CD8-positive, alpha-beta memory T cell (primary cell): ENCODE measurements around the gene SLCO3A1. TPM values are rescaled to one million over a fixed set of nuclear protein-coding genes. Genes with fewer than 3 reads are reported as not detected.
A peak's percentile ranks its signal among the peaks of the same experiment; 100 is the strongest.

Source experiments
- CTCF ChIA-PET: fragments of 350-600 bp; sonication (Branson Sonifier 250); formaldehyde crosslinking; loops from one replicate; lab custom pipeline; 2021; ENCODE audit warnings: antibody characterized with exemption; lab: Charles Lee
- POLR2A ChIA-PET: fragments of 350-600 bp; sonication (Branson Sonifier 250); formaldehyde crosslinking; loops from one replicate; lab custom pipeline; 2021; ENCODE audit warnings: antibody characterized with exemption; lab: Charles Lee
- DNase-seq, 5 donors: peaks; one replicate each; pipeline versions ENCODE4 v3.0.0 to v3.0.0-alpha.2; 2020 to 2022; ENCODE audit warnings: mixed read lengths in 1 of 5
- H3K27ac ChIP-seq: one replicate; pipeline ENCODE4 v1.7.0; 2013; ENCODE audit warnings: low read depth, mild to moderate bottlenecking, low read length, moderate library complexity
- H3K27me3 ChIP-seq: 2 replicates; pipeline ENCODE4 v1.7.0; 2013; ENCODE audit warnings: low read length, mild to moderate bottlenecking; ENCODE audit not compliant: insufficient read depth, poor library complexity, severe bottlenecking
- H3K36me3 ChIP-seq: 2 replicates; pipeline ENCODE4 v1.7.0; 2013; ENCODE audit warnings: mild to moderate bottlenecking, low read length, moderate library complexity; ENCODE audit not compliant: insufficient read depth
- H3K4me1 ChIP-seq: 2 replicates; pipeline ENCODE4 v1.7.0; 2013; ENCODE audit warnings: mild to moderate bottlenecking, low read length, moderate library complexity; ENCODE audit not compliant: insufficient read depth
- H3K4me3 ChIP-seq: 2 replicates; pipeline ENCODE4 v1.7.0; 2013; ENCODE audit warnings: mild to moderate bottlenecking, low read length
- H3K9me3 ChIP-seq: 2 replicates; pipeline ENCODE4 v1.7.0; 2013; ENCODE audit warnings: mild to moderate bottlenecking, low read length
- H3K27ac Mint-ChIP-seq, 8 donors: one replicate each; pipeline ENCODE4 v1.8.0; 2020 to 2021; ENCODE audit warnings: mixed read lengths in 8 of 8, mild to moderate bottlenecking in 6 of 8, inconsistent platforms in 3 of 8, moderate library complexity in 3 of 8
- H3K27me3 Mint-ChIP-seq, 2 donors: one replicate each; pipeline ENCODE4 v1.8.0; 2020 to 2021; ENCODE audit warnings: mixed read lengths in 2 of 2, mild to moderate bottlenecking in 1 of 2, moderate library complexity in 1 of 2
- H3K36me3 Mint-ChIP-seq, 3 donors: one replicate each; pipeline ENCODE4 v1.8.0; 2020 to 2021; ENCODE audit warnings: mixed read lengths in 3 of 3, inconsistent platforms in 1 of 3, mild to moderate bottlenecking in 1 of 3
- H3K4me1 Mint-ChIP-seq, 3 donors: one replicate each; pipeline ENCODE4 v1.8.0; 2020 to 2021; ENCODE audit warnings: mixed read lengths in 3 of 3, inconsistent platforms in 1 of 3, mild to moderate bottlenecking in 1 of 3
- H3K4me3 Mint-ChIP-seq, 7 donors: one replicate each; pipeline ENCODE4 v1.8.0; 2020 to 2021; ENCODE audit warnings: mixed read lengths in 7 of 7, mild to moderate bottlenecking in 6 of 7, moderate library complexity in 4 of 7, inconsistent platforms in 2 of 7
- H3K9me3 Mint-ChIP-seq, 5 donors: one replicate each; pipeline ENCODE4 v1.8.0; 2020 to 2022; ENCODE audit warnings: mixed read lengths in 5 of 5, mild to moderate bottlenecking in 3 of 5, moderate library complexity in 2 of 5, inconsistent platforms in 1 of 5
- polyA plus RNA-seq: library from polyadenylated mRNA; unstranded; fragments of 300-500 nt; fragmentation: Illumina TruSeq; gene quantifications from one replicate; pipeline ENCODE4 v1.2.3, GENCODE V29; 2021
- total RNA-seq, 2 experiments: library from RNA; stranded (reverse); gene quantifications; one replicate each; pipeline ENCODE4 v1.2.3, GENCODE V29; 2021

The SLCO3A1 gene
- total and polyA plus RNA-seq, 3 experiments from 2014 or later = 10.0 to 47.9 (median 10.8) TPM

GRCh38 chr15:91911844-91912243, 58.3 kb downstream of the SLCO3A1 start:
- Histone ChIP-seq H3K4me3 (no peak overlapping the region), H3K4me1 (no peaks in the 10 kb centered on the region), H3K36me3 (no peaks in the 10 kb centered on the region), H3K27me3 (no peaks in the 10 kb centered on the region), H3K9me3 (no peaks in the 10 kb centered on the region), H3K27ac (no peak overlapping the region)
- DNase-seq = no peak
- H3K4me3 Mint-ChIP-seq = no peak overlapping the region
- no peaks in the 10 kb centered on the region for H3K27me3 Mint-ChIP-seq
- peaks cover 4 to 32% (median 10%) of the 10 kb centered on the region in 3 donors for H3K36me3 Mint-ChIP-seq
- CTCF ChIA-PET = no interaction called here
- peaks cover 25 to 58% (median 55%) of the 10 kb centered on the region in 3 donors for H3K4me1 Mint-ChIP-seq
- POLR2A ChIA-PET = no interaction called here
- peak overlapping the region in 2 of 8 donors; percentile 55 to 81 for H3K27ac Mint-ChIP-seq
- no peaks in the 10 kb centered on the region for H3K9me3 Mint-ChIP-seq

- Histone ChIP-seq H3K9me3 (no peaks in the 10 kb centered on the region), H3K4me3 (no peak overlapping the region), H3K4me1 (no peaks in the 10 kb centered on the region), H3K27ac (no peak overlapping the region), H3K36me3 (no peaks in the 10 kb centered on the region), H3K27me3 (no peaks in the 10 kb centered on the region)
- H3K9me3 Mint-ChIP-seq = no peaks in the 10 kb centered on the region
- CTCF ChIA-PET = interaction anchor here (1.6 kb wide), 1 partner anchor 29 kb away, joined by 3 read pairs; no protein-coding TSS in a partner anchor
- H3K4me1 Mint-ChIP-seq = peaks cover 26 to 60% (median 55%) of the 10 kb centered on the region in 3 donors
- POLR2A ChIA-PET = no interaction called here
- H3K27me3 Mint-ChIP-seq = no peaks in the 10 kb centered on the region
- H3K36me3 Mint-ChIP-seq = peaks cover 4 to 37% (median 14%) of the 10 kb centered on the region in 3 donors
- no peak for DNase-seq
- H3K4me3 Mint-ChIP-seq = no peak overlapping the region
- H3K27ac Mint-ChIP-seq = peak overlapping the region in 5 of 8 donors; percentile 19 to 81 (median 70)
Observed at GRCh38 chr15:91912336-91912735, 58.8 kb downstream of the SLCO3A1 start.

- Histone ChIP-seq H3K27me3 (no peaks in the 10 kb centered on the region), H3K4me1 (no peaks in the 10 kb centered on the region), H3K36me3 (no peaks in the 10 kb centered on the region), H3K27ac (no peak overlapping the region), H3K9me3 (no peaks in the 10 kb centered on the region), H3K4me3 (no peak overlapping the region)
- Mint-ChIP-seq H3K27me3 (no peaks in the 10 kb centered on the region), H3K4me3 (no peak overlapping the region), H3K36me3 (peaks cover 4 to 46% (median 16%) of the 10 kb centered on the region in 3 donors), H3K27ac (peak overlapping the region in 4 of 8 donors; percentile 1 to 75 (median 17)), H3K9me3 (no peaks in the 10 kb centered on the region), H3K4me1 (peaks cover 31 to 67% (median 60%) of the 10 kb centered on the region in 3 donors)
- ChIA-PET POLR2A (no interaction called here), CTCF (interaction anchor here (1.6 kb wide), 1 partner anchor 28 kb away, joined by 3 read pairs; no protein-coding TSS in a partner anchor)
- DNase-seq = no peak
Observed at GRCh38 chr15:91913560-91913959, 60.1 kb downstream of the SLCO3A1 start.

- Histone ChIP-seq H3K4me1 (peaks cover 1% of the 10 kb centered on the region), H3K9me3 (no peaks in the 10 kb centered on the region), H3K27ac (no peak overlapping the region), H3K36me3 (no peaks in the 10 kb centered on the region), H3K4me3 (no peak overlapping the region), H3K27me3 (no peaks in the 10 kb centered on the region)
- Mint-ChIP-seq H3K9me3 (no peaks in the 10 kb centered on the region), H3K4me1 (peaks cover 38 to 73% (median 64%) of the 10 kb centered on the region in 3 donors), H3K4me3 (no peak overlapping the region), H3K36me3 (peaks cover 4 to 35% (median 16%) of the 10 kb centered on the region in 3 donors), H3K27me3 (no peaks in the 10 kb centered on the region), H3K27ac (no peak overlapping the region)
- CTCF ChIA-PET = no interaction called here
- DNase-seq = no peak
- POLR2A ChIA-PET = no interaction called here
Observed at GRCh38 chr15:91915576-91915975, 62.1 kb downstream of the SLCO3A1 start.

- DNase-seq = no peak
- H3K27ac Mint-ChIP-seq = no peak overlapping the region
- Histone ChIP-seq H3K9me3 (no peaks in the 10 kb centered on the region), H3K4me3 (no peak overlapping the region), H3K27ac (no peak overlapping the region), H3K36me3 (no peaks in the 10 kb centered on the region), H3K4me1 (peaks cover 6% of the 10 kb centered on the region), H3K27me3 (no peaks in the 10 kb centered on the region)
- POLR2A ChIA-PET = no interaction called here
- peaks cover 40 to 73% (median 66%) of the 10 kb centered on the region in 3 donors for H3K4me1 Mint-ChIP-seq
- CTCF ChIA-PET = no interaction called here
- no peaks in the 10 kb centered on the region for H3K9me3 Mint-ChIP-seq
- H3K4me3 Mint-ChIP-seq = no peak overlapping the region
- H3K36me3 Mint-ChIP-seq = peaks cover 4 to 31% (median 16%) of the 10 kb centered on the region in 3 donors
- no peaks in the 10 kb centered on the region for H3K27me3 Mint-ChIP-seq
Observed at GRCh38 chr15:91916051-91916450, 62.5 kb downstream of the SLCO3A1 start.

GRCh38 chr15:91917686-91918360, 64.3 kb downstream of the SLCO3A1 start:
- no peak for DNase-seq
- no peaks in the 10 kb centered on the region for H3K9me3 ChIP-seq
- no peak overlapping the region for H3K27ac ChIP-seq
- CTCF ChIA-PET = no interaction called here
- no peaks in the 10 kb centered on the region for H3K27me3 Mint-ChIP-seq
- peaks cover 19% of the 10 kb centered on the region for H3K4me1 ChIP-seq
- H3K4me3 ChIP-seq = no peak overlapping the region
- POLR2A ChIA-PET = no interaction called here
- peaks cover 4 to 31% (median 16%) of the 10 kb centered on the region in 3 donors for H3K36me3 Mint-ChIP-seq
- no peak overlapping the region for H3K4me3 Mint-ChIP-seq
- no peaks in the 10 kb centered on the region for H3K9me3 Mint-ChIP-seq
- H3K4me1 Mint-ChIP-seq = peaks cover 42 to 74% (median 67%) of the 10 kb centered on the region in 3 donors
- H3K36me3 ChIP-seq = no peaks in the 10 kb centered on the region
- H3K27me3 ChIP-seq = no peaks in the 10 kb centered on the region
- H3K27ac Mint-ChIP-seq = peak overlapping the region in 3 of 8 donors; percentile 49 to 64 (median 55)

GRCh38 chr15:91919014-91919534, 65.6 kb downstream of the SLCO3A1 start:
- POLR2A ChIA-PET = no interaction called here
- no peaks in the 10 kb centered on the region for H3K9me3 ChIP-seq

GRCh38 chr15:91921188-91921842, 67.8 kb downstream of the SLCO3A1 start:
- Histone ChIP-seq H3K27ac (no peak overlapping the region), H3K4me1 (peaks cover 23% of the 10 kb centered on the region), H3K27me3 (no peaks in the 10 kb centered on the region), H3K4me3 (no peak overlapping the region), H3K36me3 (no peaks in the 10 kb centered on the region), H3K9me3 (no peaks in the 10 kb centered on the region)
- ChIA-PET POLR2A (no interaction called here), CTCF (no interaction called here)
- Mint-ChIP-seq H3K4me3 (peak overlapping the region in 1 of 7 donors; percentile 4), H3K36me3 (peaks cover 0 to 19% (median 13%) of the 10 kb centered on the region in 3 donors), H3K9me3 (no peaks in the 10 kb centered on the region), H3K27me3 (no peaks in the 10 kb centered on the region), H3K27ac (peak overlapping the region in 3 of 8 donors; percentile 15 to 83 (median 40)), H3K4me1 (peaks cover 59 to 90% (median 73%) of the 10 kb centered on the region in 3 donors)
- peak in 2 of 5 donors; percentile 10 to 13 for DNase-seq

More at GRCh38 chr15:91919014-91919534, 65.6 kb downstream of the SLCO3A1 start:
- Histone ChIP-seq H3K36me3 (no peaks in the 10 kb centered on the region), H3K4me3 (no peak overlapping the region), H3K4me1 (peaks cover 23% of the 10 kb centered on the region), H3K27me3 (no peaks in the 10 kb centered on the region), H3K27ac (no peak overlapping the region)
- Mint-ChIP-seq H3K27ac (peak overlapping the region in 2 of 8 donors; percentile 36 to 74), H3K4me1 (peaks cover 45 to 75% (median 64%) of the 10 kb centered on the region in 3 donors), H3K4me3 (no peak overlapping the region), H3K9me3 (no peaks in the 10 kb centered on the region), H3K27me3 (no peaks in the 10 kb centered on the region), H3K36me3 (peaks cover 4 to 31% (median 13%) of the 10 kb centered on the region in 3 donors)
- CTCF ChIA-PET = no interaction called here
- DNase-seq = no peak
